IPS-11a (cell line): Measurements from ENCODE around the gene PSMC3.
"Not testable (repeated sequence)": the region's sequence is repeated elsewhere in the genome, so short reads cannot be mapped to it uniquely, and the experiment has no call there.

Source experiments
- H3K4me3 ChIP-seq: one replicate; pipeline ENCODE4 v1.5.1; 2013; ENCODE audit warnings: low read depth, low read length, control low read depth

Gene PSMC3

DNA sequence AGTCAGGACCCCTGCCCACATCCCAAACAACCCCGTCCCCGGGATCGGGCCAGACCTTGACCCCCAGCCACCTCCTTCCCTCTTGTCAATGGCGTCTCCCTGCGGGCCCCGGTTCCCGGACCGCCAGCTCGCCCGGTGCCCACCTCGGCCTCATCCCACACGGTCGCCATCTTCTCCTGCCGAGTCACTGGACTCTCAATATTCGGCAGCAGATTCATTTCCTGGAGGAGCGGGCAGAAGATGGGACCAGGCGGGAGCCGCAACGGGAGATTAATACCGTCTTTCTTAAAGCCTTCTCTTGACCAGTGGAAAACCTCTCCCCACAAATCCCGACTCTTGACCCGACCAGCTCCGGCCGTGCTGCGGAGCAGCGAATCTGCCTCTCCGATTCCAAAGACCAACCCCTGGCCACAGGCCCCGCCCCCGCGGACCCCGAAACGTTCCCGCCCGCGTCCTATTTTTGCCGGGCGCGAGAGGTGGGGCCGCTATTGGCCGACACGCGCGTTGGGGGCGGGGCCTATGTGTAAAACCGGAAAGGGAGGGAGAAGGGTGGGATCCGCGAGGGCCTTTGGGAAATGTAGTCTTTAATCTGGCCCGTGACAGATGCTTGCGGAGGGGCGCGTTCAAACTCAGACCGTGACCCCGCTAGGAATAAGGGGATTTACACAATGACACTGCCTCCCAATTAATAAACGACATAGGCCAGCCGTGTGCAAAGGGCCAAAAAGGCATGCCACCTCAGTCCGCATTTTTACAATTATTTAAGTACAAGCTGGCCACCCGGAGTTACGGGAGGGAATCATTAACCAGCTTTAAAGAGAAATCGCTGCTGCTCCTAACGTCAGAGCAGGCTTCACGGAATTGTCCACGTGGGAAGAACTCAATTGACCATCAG is at the start of gene PSMC3:
PSMC3 (minus strand) TSS at position 378 of the 895 bp plus-strand sequence; CDS start at position 218, 160 bp downstream.
- H3K4me3 ChIP-seq, result peak within 1 kb of the TSS; percentile 86

DNA sequence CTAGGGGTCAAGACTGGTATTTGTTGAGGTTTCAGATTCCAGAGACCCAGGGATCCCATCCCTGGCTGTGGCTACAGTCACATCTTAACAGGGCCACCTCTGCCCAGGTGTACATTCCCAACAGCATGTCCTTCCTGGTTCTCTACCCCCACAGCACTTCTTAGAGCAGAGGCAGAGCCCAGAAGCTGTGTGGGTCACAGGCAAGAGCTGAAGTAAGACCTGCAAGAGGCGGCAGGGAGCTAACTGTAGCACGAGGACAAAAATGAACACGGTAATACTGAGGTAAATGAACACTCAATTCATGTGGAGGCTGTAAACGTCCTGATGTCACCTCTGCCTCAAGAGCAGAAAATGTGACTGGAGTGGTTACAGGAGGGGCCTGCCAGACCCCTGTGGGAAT is 44.4 kb upstream of the PSMC3 start:
- no peak overlapping the region for H3K4me3 ChIP-seq

GRCh38 chr11:47469361-47470179 is 43.3 kb upstream of the PSMC3 start:
- H3K4me3 ChIP-seq, result no peak overlapping the region

GRCh38 chr11:47468598-47469214 is 42.5 kb upstream of the PSMC3 start:
- no peak overlapping the region for H3K4me3 ChIP-seq

DNA sequence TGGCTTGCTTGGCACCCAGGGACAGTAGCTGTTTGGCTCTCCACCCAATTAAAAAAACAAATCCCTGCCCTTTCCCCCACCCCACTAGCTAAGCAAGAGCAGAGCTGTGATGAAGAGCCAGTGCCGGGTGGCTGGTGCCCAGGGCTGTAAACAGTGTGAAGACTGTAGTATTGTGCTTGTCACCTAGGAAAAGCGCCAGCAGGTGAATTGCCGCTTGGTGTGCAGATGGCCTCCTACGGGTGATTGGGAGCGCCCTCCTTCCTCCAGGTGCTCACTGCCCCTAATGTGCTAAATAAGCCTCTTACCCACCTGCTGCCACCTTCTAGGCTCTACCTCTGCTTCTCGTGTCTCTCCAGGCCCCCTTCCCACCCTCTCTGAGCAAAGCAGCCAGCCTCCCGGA is 41.1 kb upstream of the PSMC3 start:
- no peak overlapping the region for H3K4me3 ChIP-seq

- no peak overlapping the region for H3K4me3 ChIP-seq
Measured at GRCh38 chr11:47466701-47467250, 40.5 kb upstream of the PSMC3 start.

DNA sequence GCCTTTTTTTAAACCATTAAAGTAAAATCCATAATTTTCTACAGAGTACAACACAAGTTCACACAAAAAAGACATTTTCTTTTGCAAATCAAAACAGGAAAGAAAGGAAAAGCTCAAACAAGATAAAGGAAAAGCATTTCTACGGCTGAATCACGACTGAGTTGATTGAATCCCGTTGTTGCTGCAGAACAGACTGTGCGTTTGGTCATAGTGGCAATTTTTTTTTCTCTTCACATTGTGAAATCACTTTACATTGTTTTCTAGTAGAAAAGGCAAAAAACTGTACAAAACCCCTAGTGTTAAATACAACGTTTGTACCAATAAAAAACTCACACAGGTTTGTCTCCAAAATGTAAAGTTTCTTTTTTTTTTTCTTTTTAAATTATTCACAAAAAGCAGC is 40.0 kb upstream of the PSMC3 start:
- H3K4me3 ChIP-seq, result no peak overlapping the region

DNA sequence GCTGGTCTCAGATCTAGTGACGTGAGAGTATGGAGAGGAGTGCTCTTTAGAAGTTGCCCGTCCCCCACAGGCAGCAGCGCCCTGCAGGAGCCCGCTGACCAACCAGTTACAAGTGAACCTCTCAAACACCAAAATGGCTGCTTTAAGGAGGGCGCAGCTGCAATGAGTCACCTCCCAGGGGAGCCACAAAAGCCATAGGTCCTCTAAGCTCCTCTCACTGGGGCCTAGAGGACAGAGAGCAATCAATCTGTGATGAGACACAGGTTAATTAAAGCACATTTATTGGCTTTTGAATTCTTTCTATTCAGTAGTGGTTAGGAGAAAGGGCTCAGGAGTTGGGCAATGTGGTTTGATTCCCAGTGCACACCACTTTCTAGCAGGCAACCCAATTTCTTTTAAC is 38.2 kb upstream of the PSMC3 start:
- H3K4me3 ChIP-seq, result no peak overlapping the region

GRCh38 chr11:47461876-47462275 is 35.6 kb upstream of the PSMC3 start:
- H3K4me3 ChIP-seq, result no peak overlapping the region

- no peak overlapping the region for H3K4me3 ChIP-seq
Measured at GRCh38 chr11:47460571-47461235, 34.5 kb upstream of the PSMC3 start.

DNA sequence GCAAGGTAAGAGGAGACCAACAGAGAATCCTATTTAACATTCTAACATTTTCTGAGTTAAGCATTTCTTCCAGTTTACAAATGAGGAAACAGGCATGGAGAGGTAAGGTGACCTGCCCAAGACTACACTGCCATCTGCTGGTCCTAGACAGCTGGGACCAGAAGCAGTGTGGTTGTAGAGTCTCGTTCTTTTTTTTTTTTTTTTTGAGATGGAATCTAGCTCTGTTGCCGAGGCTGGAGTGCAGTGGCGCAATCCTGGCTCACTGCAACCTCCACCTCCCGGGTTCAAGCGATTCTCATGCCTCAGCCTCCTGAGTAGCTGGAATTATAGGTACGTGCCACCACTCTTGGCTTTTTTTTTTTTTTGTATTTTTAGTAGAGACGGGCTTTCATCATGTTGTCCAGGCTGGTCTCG is 28.0 kb upstream of the PSMC3 start:
- H3K4me3 ChIP-seq, result not testable (repeated sequence)

DNA sequence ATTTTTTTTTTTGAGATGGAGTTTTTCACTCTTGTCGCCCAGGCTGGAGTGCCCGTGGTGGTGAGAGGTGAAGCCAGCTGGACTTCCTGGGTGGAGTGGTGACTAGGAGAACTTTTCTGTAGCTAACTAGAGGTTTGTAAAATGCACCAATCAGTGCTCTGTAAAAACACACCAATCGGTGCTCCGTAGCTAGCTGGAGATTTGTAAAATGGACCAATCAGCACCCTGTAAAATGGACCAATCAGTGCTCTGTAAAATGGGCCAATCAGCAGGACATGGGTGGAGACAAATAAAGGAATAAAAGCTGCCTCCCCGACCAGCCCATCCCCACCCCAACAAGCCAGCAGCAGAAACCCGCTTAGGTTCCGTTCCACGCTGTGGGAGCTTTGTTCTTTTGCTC is 27.1 kb upstream of the PSMC3 start:
- no peak overlapping the region for H3K4me3 ChIP-seq

- H3K4me3 ChIP-seq, result no peak overlapping the region
Measured at GRCh38 chr11:47451990-47452389, 25.8 kb upstream of the PSMC3 start.

GRCh38 chr11:47451436-47451835 is 25.2 kb upstream of the PSMC3 start:
- no peak overlapping the region for H3K4me3 ChIP-seq

- no peak overlapping the region for H3K4me3 ChIP-seq
Measured at GRCh38 chr11:47449541-47449940, 23.3 kb upstream of the PSMC3 start.

GRCh38 chr11:47448566-47449427 is 22.6 kb upstream of the PSMC3 start, which contains the start of gene RAPSN:
RAPSN (minus strand) TSS chr11:47449136; CDS start chr11:47448964, 172 bp downstream.
- H3K4me3 ChIP-seq, result no peak within 1 kb of the TSS

DNA sequence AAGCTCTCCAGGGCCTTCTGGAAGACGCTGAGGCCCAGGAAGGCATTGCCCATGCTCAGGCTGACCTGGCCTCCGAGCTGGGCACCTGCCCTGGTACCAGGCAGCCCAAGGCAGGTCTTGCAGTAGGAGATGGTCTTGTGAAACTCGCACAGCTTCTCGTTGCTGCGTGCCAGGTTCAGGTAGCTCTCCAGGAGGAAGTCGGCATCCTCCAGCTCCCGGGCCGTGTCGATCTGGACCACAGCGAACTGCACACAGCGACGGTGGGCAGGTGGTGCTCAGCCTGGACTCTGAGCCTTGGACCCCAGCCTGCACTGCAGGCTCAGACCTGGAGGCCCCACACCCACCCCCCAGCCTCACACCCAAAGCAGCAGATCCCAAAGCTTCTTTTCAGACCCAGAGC is 21.7 kb upstream of the PSMC3 start:
- H3K4me3 ChIP-seq, result no peak overlapping the region

DNA sequence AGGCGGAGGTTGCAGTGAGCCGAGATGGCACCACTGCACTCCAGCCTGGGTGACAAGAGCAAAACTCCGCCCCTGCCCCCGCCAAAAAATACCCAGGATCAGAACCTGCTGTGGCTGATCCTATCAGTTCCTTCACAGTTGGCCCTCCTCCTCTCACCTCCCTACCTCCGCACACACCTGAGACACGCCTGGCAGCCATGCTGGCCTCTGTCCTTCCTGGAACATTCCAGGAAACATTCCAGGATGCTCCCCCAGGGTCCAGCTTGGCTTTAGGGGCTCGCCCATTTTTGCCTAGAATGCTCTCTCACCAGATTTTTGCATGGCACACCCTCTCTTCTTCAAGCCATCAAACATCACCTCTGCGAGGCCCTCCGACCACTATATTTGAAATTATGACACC is 20.6 kb upstream of the PSMC3 start:
- H3K4me3 ChIP-seq, result no peak overlapping the region

DNA sequence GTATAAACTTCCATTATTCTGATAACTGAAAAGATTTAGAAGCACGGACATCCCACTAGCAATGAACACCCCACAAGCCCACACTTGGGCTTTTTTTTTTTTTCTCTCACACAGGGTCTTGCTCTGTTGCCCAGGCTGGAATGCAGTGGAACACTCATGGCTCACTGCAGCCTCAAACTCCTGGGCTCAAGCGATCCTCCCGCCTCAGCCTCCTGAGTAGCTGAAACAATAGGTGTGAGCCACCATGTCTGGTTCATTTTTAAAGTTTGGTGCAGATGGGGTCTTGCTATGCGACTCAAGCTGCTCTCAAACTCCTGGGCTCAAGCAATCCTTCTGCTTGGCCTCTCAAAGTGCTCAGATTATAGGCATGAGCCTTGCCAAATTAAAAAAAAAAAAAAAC is 19.6 kb upstream of the PSMC3 start:
- no peak overlapping the region for H3K4me3 ChIP-seq

- H3K4me3 ChIP-seq, result no peak overlapping the region
Measured at GRCh38 chr11:47443817-47444216, 17.6 kb upstream of the PSMC3 start.
